GM18907 (cell line): ENCODE measurements around the gene GTF2IRD1.
"Not testable (repeated sequence)": the region's sequence is repeated elsewhere in the genome, so short reads cannot be mapped to it uniquely, and the experiment has no call there.

Experiments
- ATAC-seq: cut with Tn5 transposase; IDR thresholded peaks from one replicate; pipeline ENCODE4 v1.9.1; 2021; ENCODE audit warnings: mild to moderate bottlenecking, moderate library complexity; ENCODE audit not compliant: unreplicated experiment

GTF2IRD1 gene

GRCh38 chr7:74511345-74511744 is 57.6 kb downstream of the GTF2IRD1 start:
- no peak for ATAC-seq

- no peak for ATAC-seq
These were observed 59.1 kb downstream of the GTF2IRD1 start for GRCh38 chr7:74512762-74513161.

- ATAC-seq = no peak
These were observed 60.5 kb downstream of the GTF2IRD1 start for GRCh38 chr7:74514131-74514591.

GRCh38 chr7:74515276-74515675 is 61.6 kb downstream of the GTF2IRD1 start:
- ATAC-seq = no peak

- no peak for ATAC-seq
These were observed 62.5 kb downstream of the GTF2IRD1 start for GRCh38 chr7:74516214-74516613.

- ATAC-seq = no peak
These were observed 64.3 kb downstream of the GTF2IRD1 start for GRCh38 chr7:74518041-74518440.

GRCh38 chr7:74518654-74519053 is 64.9 kb downstream of the GTF2IRD1 start:
- ATAC-seq = no peak

- ATAC-seq = no peak
These were observed 65.7 kb downstream of the GTF2IRD1 start for GRCh38 chr7:74519395-74519794.

- ATAC-seq = no peak
These were observed 68.1 kb downstream of the GTF2IRD1 start for GRCh38 chr7:74521855-74522254.

GRCh38 chr7:74522281-74522905 is 68.7 kb downstream of the GTF2IRD1 start:
- no peak for ATAC-seq

- ATAC-seq = no peak
These were observed 69.3 kb downstream of the GTF2IRD1 start for GRCh38 chr7:74523015-74523414.

- ATAC-seq = no peak
These were observed 71.4 kb downstream of the GTF2IRD1 start for GRCh38 chr7:74525140-74525539.

GRCh38 chr7:74525881-74526280 is 72.2 kb downstream of the GTF2IRD1 start:
- ATAC-seq = no peak

- ATAC-seq = no peak
These were observed 73.1 kb downstream of the GTF2IRD1 start for GRCh38 chr7:74526780-74527179.

GRCh38 chr7:74527842-74528241 is 74.1 kb downstream of the GTF2IRD1 start:
- no peak for ATAC-seq

- ATAC-seq = not testable (repeated sequence)
These were observed 75.1 kb downstream of the GTF2IRD1 start for GRCh38 chr7:74528773-74529172.

- no peak for ATAC-seq
These were observed 82.2 kb downstream of the GTF2IRD1 start for GRCh38 chr7:74535951-74536356.

GRCh38 chr7:74541937-74542336 is 88.2 kb downstream of the GTF2IRD1 start:
- ATAC-seq = not testable (repeated sequence)

- no peak for ATAC-seq
These were observed 88.9 kb downstream of the GTF2IRD1 start for GRCh38 chr7:74542558-74543117.

GRCh38 chr7:74544706-74545469 is 91.2 kb downstream of the GTF2IRD1 start:
- ATAC-seq = no peak

GRCh38 chr7:74545921-74546320 is 92.2 kb downstream of the GTF2IRD1 start:
- ATAC-seq = no peak

- peak; percentile 48 for ATAC-seq
These were observed 99.9 kb downstream of the GTF2IRD1 start for GRCh38 chr7:74553596-74554012.
